Measurements from ENCODE around the gene C22orf39. TPM values are rescaled to one million over a fixed set of nuclear protein-coding genes. Genes with fewer than 3 reads are reported as not detected.

The C22orf39 gene, protein sequence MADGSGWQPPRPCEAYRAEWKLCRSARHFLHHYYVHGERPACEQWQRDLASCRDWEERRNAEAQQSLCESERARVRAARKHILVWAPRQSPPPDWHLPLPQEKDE
- 14.0 to 14.5 TPM (median 14.0 TPM) in 5 replicates for total RNA-seq (2022; extraction: Qiagen RNA extraction)

DNA sequence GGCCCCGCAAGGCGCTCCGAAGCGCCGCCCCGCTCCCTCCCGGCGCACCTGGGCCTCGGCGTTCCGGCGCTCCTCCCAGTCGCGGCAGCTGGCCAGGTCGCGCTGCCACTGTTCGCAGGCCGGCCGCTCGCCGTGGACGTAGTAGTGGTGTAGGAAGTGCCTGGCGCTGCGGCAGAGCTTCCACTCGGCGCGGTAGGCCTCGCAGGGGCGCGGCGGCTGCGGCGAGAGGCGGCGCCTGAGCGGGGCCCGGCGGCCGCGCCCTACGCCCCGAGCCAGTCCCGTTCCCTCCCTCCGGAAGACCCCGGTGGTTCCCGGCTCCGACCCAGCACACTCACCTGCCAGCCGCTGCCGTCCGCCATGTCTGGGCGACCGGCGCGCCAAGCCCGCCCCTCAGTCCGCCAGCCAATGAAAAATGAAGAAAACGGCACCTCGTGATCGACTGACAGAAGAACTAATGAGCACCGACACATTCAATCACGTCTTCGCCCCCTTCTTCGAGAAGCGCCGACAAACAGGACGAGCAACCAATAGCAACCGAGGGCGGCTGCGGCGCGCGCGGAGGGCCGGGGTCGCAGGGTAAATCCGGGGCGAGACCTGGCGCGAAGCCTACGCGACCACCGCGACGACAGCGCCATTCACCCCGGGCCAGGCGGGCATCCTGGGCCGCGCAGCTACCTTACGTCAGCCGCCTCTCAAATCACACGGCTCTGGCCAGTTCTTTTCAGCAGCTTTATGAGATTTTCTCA, at the start of gene C22orf39:
TSS of gene C22orf39 (minus strand) at position 382 of the 746 bp plus-strand sequence. CDS start at position 359, 23 bp downstream.

DNA sequence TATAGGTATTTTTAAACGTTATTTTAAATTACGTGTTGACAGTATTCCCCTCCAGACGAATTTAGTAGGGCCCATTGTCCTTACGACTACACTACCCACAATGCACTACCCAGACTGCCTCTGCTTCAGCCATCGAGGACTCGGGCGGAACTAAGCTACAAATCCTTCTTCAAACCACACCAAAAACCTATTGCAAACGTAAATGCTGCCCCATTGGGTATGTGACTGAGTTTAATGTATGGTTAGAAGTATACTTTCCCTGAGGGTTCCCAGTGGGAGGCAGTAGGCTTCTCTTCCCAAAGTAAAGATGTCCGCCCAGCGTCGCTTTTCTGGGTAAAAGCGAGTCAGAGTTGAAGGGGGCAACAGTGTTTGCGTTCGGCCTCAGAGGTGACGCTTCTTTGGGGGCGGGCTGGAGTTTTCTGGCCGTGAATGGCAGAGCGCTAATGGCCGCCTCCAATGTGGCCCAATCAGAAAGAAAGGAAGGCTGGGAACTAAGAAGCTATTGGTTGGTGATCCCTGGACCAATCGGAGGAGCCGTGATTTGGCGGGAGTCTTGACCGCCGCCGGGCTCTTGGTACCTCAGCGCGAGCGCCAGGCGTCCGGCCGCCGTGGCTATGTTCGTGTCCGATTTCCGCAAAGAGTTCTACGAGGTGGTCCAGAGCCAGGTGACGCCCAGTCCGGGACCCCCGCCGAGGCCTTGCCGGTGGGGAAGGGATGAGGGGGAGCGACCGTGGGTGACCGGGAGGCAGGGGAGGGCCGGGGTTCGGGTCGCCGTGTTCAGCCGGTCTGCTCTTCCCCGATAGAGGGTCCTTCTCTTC, 32.1 kb upstream of the C22orf39 start, which contains the start of gene CDC45:
TSS of gene CDC45 (plus strand) at position 566 of the 818 bp plus-strand sequence. CDS start at position 615, 49 bp downstream.

DNA sequence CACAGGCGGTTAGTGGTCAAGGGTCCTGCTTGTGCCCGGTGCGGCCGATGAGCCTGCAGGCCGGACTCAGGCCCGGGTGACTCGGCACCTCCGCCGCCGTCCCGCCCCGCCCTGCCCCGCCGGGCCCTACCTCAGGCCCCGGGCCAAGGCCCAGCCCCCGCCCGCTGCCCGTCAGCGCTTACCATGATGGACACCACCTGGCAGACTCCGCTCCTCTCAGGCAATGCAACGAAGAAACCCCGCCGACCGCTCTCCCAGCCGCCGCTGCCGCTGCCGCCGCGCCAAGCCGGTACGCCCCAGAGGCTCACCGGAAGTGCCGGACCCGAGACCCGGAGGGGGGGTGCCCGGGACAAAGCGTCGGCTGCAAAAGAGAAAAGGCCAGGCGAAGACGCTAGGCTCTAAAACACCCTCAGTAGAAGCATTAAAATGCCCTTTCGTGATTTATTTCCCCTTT, 31.4 kb upstream of the C22orf39 start, which contains the start of gene UFD1:
TSS of gene UFD1 (minus strand) at position 293 of the 454 bp plus-strand sequence. CDS start at position 185, 108 bp downstream.

DNA sequence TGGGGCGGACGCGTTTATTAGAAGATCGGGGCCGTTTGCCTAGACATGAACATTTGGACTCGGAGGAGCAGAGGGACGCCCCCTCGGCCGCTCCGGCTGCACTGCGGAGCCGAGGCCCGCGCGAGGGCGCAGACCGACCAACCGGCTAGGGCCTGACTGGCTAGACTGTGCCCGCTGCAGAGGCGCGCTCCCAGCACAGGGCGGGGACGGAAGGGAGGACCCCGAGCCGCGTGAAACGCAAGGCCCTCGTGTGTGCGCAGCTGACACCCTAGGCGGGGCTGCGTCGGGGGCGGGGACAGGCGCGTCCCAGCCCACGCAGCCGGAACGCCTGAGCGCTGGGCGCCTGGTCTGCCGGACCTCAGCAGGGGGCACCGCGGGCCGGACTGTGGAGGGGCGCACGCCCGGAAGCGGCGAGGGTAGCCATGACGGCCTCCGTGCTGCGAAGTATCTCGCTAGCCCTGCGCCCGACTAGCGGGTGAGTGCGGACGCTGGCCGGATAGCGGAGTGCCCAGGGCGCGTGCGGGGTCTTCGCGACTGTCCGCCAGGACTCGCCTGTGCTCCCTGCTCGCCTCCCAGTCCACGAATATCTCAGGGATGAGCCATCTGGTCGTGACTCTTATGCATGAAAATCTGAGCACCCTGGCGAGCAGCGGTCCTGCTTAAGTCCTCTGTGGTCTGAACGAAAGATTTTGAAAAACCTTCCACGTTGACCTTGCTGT, 15.2 kb downstream of the C22orf39 start, which contains the start of gene MRPL40:
TSS of gene MRPL40 (plus strand) at position 413 of the 719 bp plus-strand sequence. CDS start at position 423, 10 bp downstream.

DNA sequence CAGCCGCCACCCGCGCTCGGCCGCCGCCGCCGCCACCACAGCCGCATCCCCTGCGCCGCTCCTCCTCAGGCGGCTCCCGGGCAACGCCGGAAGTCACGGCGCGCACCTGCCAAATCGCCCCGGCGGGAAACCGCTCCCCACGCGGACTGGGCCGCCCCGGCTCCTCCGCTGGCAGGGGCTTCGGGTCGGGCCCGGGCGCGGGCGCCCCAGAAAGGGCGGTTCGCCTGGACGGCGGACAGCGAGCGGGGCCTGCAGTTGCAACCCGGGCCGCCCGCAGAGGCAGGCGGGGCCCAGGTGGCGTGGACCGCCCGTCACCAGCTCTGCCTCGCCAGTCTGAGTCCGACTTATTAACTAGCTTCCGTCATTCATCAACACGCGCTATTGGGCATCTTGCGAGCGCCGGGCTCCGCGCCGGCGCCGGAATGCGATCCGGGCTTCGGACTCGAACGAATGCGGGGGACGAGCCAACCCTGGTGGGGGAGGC, 15.8 kb downstream of the C22orf39 start, which contains the start of gene HIRA:
TSS of gene HIRA (minus strand) at position 85 of the 484 bp plus-strand sequence. CDS start 257 bp downstream, outside the sequence.

Other genes with a start within 250 kb of the C22orf39 start
- 4.0 to 5.8 TPM (median 4.9 TPM) in 5 replicates for gene CLTCL1, start 156.0 kb downstream of the C22orf39 start, total RNA-seq (2022; extraction: Qiagen RNA extraction)
- gene HIRA, start 16.0 kb downstream of the C22orf39 start, total RNA-seq (2022; extraction: Qiagen RNA extraction): 18.4 to 24.4 TPM (median 23.1 TPM) in 5 replicates
- 42.1 to 49.4 TPM (median 44.7 TPM) in 5 replicates for gene MRPL40, start 15.2 kb downstream of the C22orf39 start, total RNA-seq (2022; extraction: Qiagen RNA extraction)
- 88.7 to 103 TPM (median 97.2 TPM) in 5 replicates for gene UFD1, start 31.5 kb upstream of the C22orf39 start, total RNA-seq (2022; extraction: Qiagen RNA extraction)
- 22.7 to 25.4 TPM (median 24.0 TPM) in 5 replicates for gene CDC45, start 32.2 kb upstream of the C22orf39 start, total RNA-seq (2022; extraction: Qiagen RNA extraction)
- gene CLDN5, start 76.7 kb upstream of the C22orf39 start, total RNA-seq (2022; extraction: Qiagen RNA extraction): not detected in 5 replicates